CD4-positive, alpha-beta T cell treated with Interferon alpha-2 for 1 hour (primary cell): ENCODE measurements around the gene IAH1.

ENCODE experiments used
- DNase-seq, 2 donors: peaks; one replicate each; pipeline ENCODE4 v3.0.0-alpha.2; 2020 to 2022

Gene IAH1

GRCh38 chr2:9474361-9475057, at the start of gene IAH1:
Gene IAH1, plus strand, starts transcription at chr2:9474551. Its CDS starts 16 bp downstream, at chr2:9474567.
- peak; percentile 71 to 84 for DNase-seq

- DNase-seq = no peak
Measured at GRCh38 chr2:9428965-9429577, 45.3 kb upstream of the IAH1 start.

- no peak for DNase-seq
Measured at GRCh38 chr2:9430316-9431293, 43.7 kb upstream of the IAH1 start.

GRCh38 chr2:9434489-9434888, 39.9 kb upstream of the IAH1 start:
- DNase-seq = no peak

GRCh38 chr2:9439536-9439935, 34.8 kb upstream of the IAH1 start:
- no peak for DNase-seq

- DNase-seq = no peak
Measured at GRCh38 chr2:9440058-9440727, 34.2 kb upstream of the IAH1 start.

- DNase-seq = no peak
Measured at GRCh38 chr2:9441556-9441955, 32.8 kb upstream of the IAH1 start.

- no peak for DNase-seq
Measured at GRCh38 chr2:9443526-9443925, 30.8 kb upstream of the IAH1 start.

- peak in 1 of 2 donors; percentile 20 for DNase-seq
Measured at GRCh38 chr2:9445089-9445488, 29.3 kb upstream of the IAH1 start.

- DNase-seq = no peak
Measured at GRCh38 chr2:9451231-9451630, 23.1 kb upstream of the IAH1 start.

GRCh38 chr2:9460441-9461017, 13.8 kb upstream of the IAH1 start:
- DNase-seq = no peak

- DNase-seq = no peak
Measured at GRCh38 chr2:9461079-9461478, 13.3 kb upstream of the IAH1 start.

- no peak for DNase-seq
Measured at GRCh38 chr2:9462313-9462712, 12.0 kb upstream of the IAH1 start.

- DNase-seq = no peak
Measured at GRCh38 chr2:9462886-9463697, 11.3 kb upstream of the IAH1 start.

GRCh38 chr2:9463698-9464034, 10.7 kb upstream of the IAH1 start:
- DNase-seq = no peak

- no peak for DNase-seq
Measured at GRCh38 chr2:9465170-9465569, 9.2 kb upstream of the IAH1 start.

GRCh38 chr2:9466147-9466683, 8.1 kb upstream of the IAH1 start:
- DNase-seq = no peak

GRCh38 chr2:9467687-9468086, 6.7 kb upstream of the IAH1 start:
- DNase-seq = no peak

GRCh38 chr2:9471206-9471605, 3.1 kb upstream of the IAH1 start:
- DNase-seq = no peak

GRCh38 chr2:9472511-9472910, 1.8 kb upstream of the IAH1 start:
- DNase-seq = no peak

GRCh38 chr2:9473308-9473984, 905 bp upstream of the IAH1 start:
- peak in 1 of 2 donors; percentile 36 for DNase-seq
